HUES48 (cell line): ENCODE data around the gene VCX2.
"Not testable (repeated sequence)": the region's sequence is repeated elsewhere in the genome, so short reads cannot be mapped to it uniquely, and the experiment has no call there.

ENCODE experiments used
- H3K27ac ChIP-seq: one replicate; pipeline ENCODE4 v1.7.0; 2013; ENCODE audit warnings: low read depth, low read length, inconsistent platforms
- H3K27me3 ChIP-seq: 2 replicates; pipeline ENCODE4 v1.6.1; 2013; ENCODE audit warnings: mild to moderate bottlenecking, low read length; ENCODE audit not compliant: control insufficient read depth, insufficient read depth
- H3K36me3 ChIP-seq: 2 replicates; pipeline ENCODE4 v1.6.1; 2013; ENCODE audit warnings: low read length; ENCODE audit not compliant: control insufficient read depth, insufficient read depth
- H3K4me1 ChIP-seq: 2 replicates; pipeline ENCODE4 v1.6.1; 2013; ENCODE audit warnings: mild to moderate bottlenecking, low read length; ENCODE audit not compliant: control insufficient read depth, insufficient read depth
- H3K4me3 ChIP-seq: 2 replicates; pipeline ENCODE4 v1.5.1; 2013; ENCODE audit warnings: mild to moderate bottlenecking, low read depth, low read length
- H3K9ac ChIP-seq: 2 replicates; pipeline ENCODE4 v1.6.1; 2013; ENCODE audit warnings: mild to moderate bottlenecking, low read depth, low read length, moderate library complexity
- H3K9me3 ChIP-seq: 2 replicates; pipeline ENCODE4 v1.6.1; 2013; ENCODE audit warnings: low read length; ENCODE audit not compliant: control insufficient read depth, insufficient read depth

Gene VCX2

GRCh38 chrX:8179656-8180055 is 8.6 kb upstream of the VCX2 start:
- Histone ChIP-seq H3K9ac (no peak overlapping the region), H3K27ac (no peak overlapping the region), H3K36me3 (no peaks in the 10 kb centered on the region)

GRCh38 chrX:8154011-8154410 is 17.1 kb downstream of the VCX2 start:
- not testable (repeated sequence) for H3K36me3 ChIP-seq

More at GRCh38 chrX:8179656-8180055, 8.6 kb upstream of the VCX2 start:
- H3K27me3 ChIP-seq: no peaks in the 10 kb centered on the region
- no peaks in the 10 kb centered on the region for H3K9me3 ChIP-seq
- H3K4me1 ChIP-seq: no peaks in the 10 kb centered on the region
- no peak overlapping the region for H3K4me3 ChIP-seq

GRCh38 chrX:8147226-8147625 is 23.8 kb downstream of the VCX2 start:
- Histone ChIP-seq H3K27me3 (no peaks in the 10 kb centered on the region), H3K27ac (no peak overlapping the region), H3K9ac (no peak overlapping the region), H3K36me3 (no peaks in the 10 kb centered on the region), H3K9me3 (no peaks in the 10 kb centered on the region), H3K4me1 (peaks cover 5% of the 10 kb centered on the region; the same call in 1 of the 2 replicates), H3K4me3 (no peak overlapping the region)

More at GRCh38 chrX:8154011-8154410, 17.1 kb downstream of the VCX2 start:
- not testable (repeated sequence) for H3K9ac ChIP-seq, H3K27ac ChIP-seq, H3K4me1 ChIP-seq, H3K27me3 ChIP-seq, H3K9me3 ChIP-seq, H3K4me3 ChIP-seq

- Histone ChIP-seq H3K9ac (no peak overlapping the region), H3K4me3 (no peak overlapping the region), H3K27ac (no peak overlapping the region), H3K27me3 (no peaks in the 10 kb centered on the region), H3K4me1 (peaks cover 12% of the 10 kb centered on the region), H3K36me3 (no peaks in the 10 kb centered on the region), H3K9me3 (no peaks in the 10 kb centered on the region)
Observed at GRCh38 chrX:8144925-8145324, 26.1 kb downstream of the VCX2 start.

GRCh38 chrX:8141896-8142295 is 29.2 kb downstream of the VCX2 start:
- Histone ChIP-seq H3K36me3 (no peaks in the 10 kb centered on the region), H3K4me1 (peaks cover 9% of the 10 kb centered on the region), H3K4me3 (no peak overlapping the region), H3K27me3 (no peaks in the 10 kb centered on the region), H3K9ac (no peak overlapping the region), H3K9me3 (no peaks in the 10 kb centered on the region), H3K27ac (no peak overlapping the region)

- H3K4me1 ChIP-seq: peaks cover 9% of the 10 kb centered on the region
- H3K27ac ChIP-seq: no peak overlapping the region
- no peaks in the 10 kb centered on the region for H3K9me3 ChIP-seq
- H3K4me3 ChIP-seq: no peak overlapping the region
- H3K27me3 ChIP-seq: no peaks in the 10 kb centered on the region
- H3K9ac ChIP-seq: no peak overlapping the region
- H3K36me3 ChIP-seq: no peaks in the 10 kb centered on the region
Observed at GRCh38 chrX:8140986-8141744, 29.9 kb downstream of the VCX2 start.

- Histone ChIP-seq H3K4me3 (no peak overlapping the region), H3K9me3 (no peaks in the 10 kb centered on the region), H3K36me3 (no peaks in the 10 kb centered on the region), H3K27ac (no peak overlapping the region), H3K4me1 (peaks cover 9% of the 10 kb centered on the region), H3K27me3 (no peaks in the 10 kb centered on the region), H3K9ac (no peak overlapping the region)
Observed at GRCh38 chrX:8139716-8140115, 31.4 kb downstream of the VCX2 start.

GRCh38 chrX:8138252-8138651 is 32.8 kb downstream of the VCX2 start:
- Histone ChIP-seq H3K36me3 (no peaks in the 10 kb centered on the region), H3K4me3 (no peak overlapping the region), H3K4me1 (peaks cover 9% of the 10 kb centered on the region), H3K27me3 (no peaks in the 10 kb centered on the region), H3K9ac (no peak overlapping the region), H3K27ac (no peak overlapping the region), H3K9me3 (no peaks in the 10 kb centered on the region)

- Histone ChIP-seq H3K9ac (no peak overlapping the region), H3K27ac (no peak overlapping the region), H3K36me3 (no peaks in the 10 kb centered on the region), H3K9me3 (no peaks in the 10 kb centered on the region), H3K4me1 (no peaks in the 10 kb centered on the region), H3K27me3 (no peaks in the 10 kb centered on the region), H3K4me3 (no peak overlapping the region)
Observed at GRCh38 chrX:8126648-8127047, 44.4 kb downstream of the VCX2 start.

GRCh38 chrX:8126092-8126491 is 45.0 kb downstream of the VCX2 start:
- H3K9ac ChIP-seq: no peak overlapping the region
- no peaks in the 10 kb centered on the region for H3K27me3 ChIP-seq
- no peak overlapping the region for H3K4me3 ChIP-seq
- no peaks in the 10 kb centered on the region for H3K4me1 ChIP-seq
- no peaks in the 10 kb centered on the region for H3K9me3 ChIP-seq
- no peak overlapping the region for H3K27ac ChIP-seq
- H3K36me3 ChIP-seq: no peaks in the 10 kb centered on the region

- no peak overlapping the region for H3K27ac ChIP-seq
- H3K9me3 ChIP-seq: no peaks in the 10 kb centered on the region
- no peak overlapping the region for H3K9ac ChIP-seq
- no peaks in the 10 kb centered on the region for H3K4me1 ChIP-seq
- H3K27me3 ChIP-seq: no peaks in the 10 kb centered on the region
- H3K36me3 ChIP-seq: no peaks in the 10 kb centered on the region
- H3K4me3 ChIP-seq: no peak overlapping the region
Observed at GRCh38 chrX:8125566-8125965, 45.5 kb downstream of the VCX2 start.
